OCI-LY7 (cell line): ENCODE results near the gene SLC13A3. TPM values are rescaled to one million over a fixed set of nuclear protein-coding genes. Genes with fewer than 3 reads are reported as not detected.

Experiments used
- BruUV-seq: library from RNA; stranded (reverse); fragments of 400-500 nt; replicated peaks from 2 replicates; lab custom pipeline; 2021; lab: Mats Ljungman, UMichigan
- CTCF ChIA-PET: fragments of 300-600 bp; sonication (Branson Sonifier 250); formaldehyde crosslinking; loops from one replicate; lab custom pipeline; 2022; ENCODE audit warnings: antibody characterized with exemption; ENCODE audit not compliant: unreplicated experiment; lab: Charles Lee
- POLR2A ChIA-PET: fragments of 300-600 bp; sonication (Branson Sonifier 250); formaldehyde crosslinking; loops from one replicate; lab custom pipeline; 2022; ENCODE audit warnings: antibody characterized with exemption; lab: Charles Lee
- DNase-seq: peaks from one replicate; pipeline ENCODE4 v3.0.0-alpha.2; 2015; ENCODE audit warnings: low spot score
- H2AFZ ChIP-seq: fragments of 200-600 bp; sonication (generic), shearing (Covaris generic); 2 replicates; pipeline ENCODE4 v1.6.1; 2014; ENCODE audit warnings: mild to moderate bottlenecking, antibody characterized with exemption, low read length, moderate library complexity
- H3K27ac ChIP-seq: fragments of 200-600 bp; sonication (generic); 2 replicates; pipeline ENCODE4 v1.5.1; 2014; ENCODE audit warnings: mixed run types, low read depth, mild to moderate bottlenecking, moderate library complexity, low read length, inconsistent platforms; ENCODE audit not compliant: poor library complexity, severe bottlenecking
- H3K36me3 ChIP-seq: fragments of 200-600 bp; sonication (generic); 2 replicates; pipeline ENCODE4 v1.6.1; 2014; ENCODE audit warnings: mild to moderate bottlenecking, antibody characterized with exemption, low read length, moderate library complexity, mixed read lengths; ENCODE audit not compliant: insufficient read depth
- H3K4me1 ChIP-seq: fragments of 200-600 bp; sonication (generic); 2 replicates; pipeline ENCODE4 v1.5.1; 2014; ENCODE audit warnings: mild to moderate bottlenecking, low read length; ENCODE audit not compliant: insufficient read depth, poor library complexity, severe bottlenecking
- H3K4me2 ChIP-seq: fragments of 200-600 bp; sonication (generic); 2 replicates; pipeline ENCODE4 v1.6.1; 2014; ENCODE audit warnings: mild to moderate bottlenecking, low read length
- H3K4me3 ChIP-seq: fragments of 200-600 bp; sonication (generic); 2 replicates; pipeline ENCODE4 v1.5.1; 2014; ENCODE audit warnings: mild to moderate bottlenecking, low read depth, low read length; ENCODE audit not compliant: poor library complexity, severe bottlenecking
- H3K79me2 ChIP-seq: fragments of 200-600 bp; sonication (generic); 2 replicates; pipeline ENCODE4 v1.6.1; 2016; ENCODE audit warnings: low read depth, mild to moderate bottlenecking, low read length, moderate library complexity, mixed read lengths; ENCODE audit not compliant: insufficient read depth
- H3K9me2 ChIP-seq: fragments of 200-600 bp; sonication (generic); 2 replicates; pipeline ENCODE4 v1.6.1; 2016; ENCODE audit warnings: mild to moderate bottlenecking, low read length, mixed read lengths; ENCODE audit not compliant: insufficient read depth
- H3K9me3 ChIP-seq: fragments of 200-600 bp; sonication (generic); 2 replicates; pipeline ENCODE4 v1.6.1; 2014; ENCODE audit warnings: mild to moderate bottlenecking, mixed run types, low read length, mixed read lengths
- H4K20me1 ChIP-seq: fragments of 200-600 bp; sonication (generic); 2 replicates; pipeline ENCODE4 v1.6.1; 2014; ENCODE audit warnings: mild to moderate bottlenecking, antibody characterized with exemption, low read length, moderate library complexity, mixed read lengths; ENCODE audit not compliant: insufficient read depth
- CTCF ChIP-seq: fragments of 200-600 bp; sonication (generic); conservative IDR thresholded peaks from 2 replicates; pipeline ENCODE4 v1.5.1; 2014; ENCODE audit warnings: mild to moderate bottlenecking, antibody characterized with exemption, low read length, moderate library complexity, mixed read lengths
- EZH2phosphoT487 ChIP-seq: fragments of 200-600 bp; sonication (generic); IDR thresholded peaks from 2 replicates; pipeline ENCODE4 v1.6.1; 2018; ENCODE audit warnings: low read depth, borderline replicate concordance, mild to moderate bottlenecking, mixed run types, antibody characterized with exemption, low read length, moderate library complexity, mixed read lengths
- intact Hi-C: fragments of 100-400 bp; cut with micrococcal nuclease; formaldehyde crosslinking; loops from one replicate; pipeline ENCODE4 v1.10.0; 2022; ENCODE audit not compliant: unreplicated experiment
- total RNA-seq, 2 experiments: library from RNA; depleted of rRNA in 1 of 2; stranded (reverse); fragments of >200 nt in 1 of 2; shearing (Covaris generic) in 1 of 2; gene quantifications; 2 replicates each; pipeline ENCODE4 v1.2.3, GENCODE V29; 2014 to 2022

The SLC13A3 gene
- total RNA-seq, 2 experiments from 2014 or later: not detected

GRCh38 chr20:46539113-46539512 is 112.1 kb downstream of the SLC13A3 start:
- DNase-seq: no peak
- Histone ChIP-seq H2AFZ (no peak overlapping the region), H3K9me3 (no peaks in the 10 kb centered on the region), H4K20me1 (no peaks in the 10 kb centered on the region), H3K9me2 (no peaks in the 10 kb centered on the region), H3K36me3 (no peaks in the 10 kb centered on the region), H3K4me3 (no peak overlapping the region), H3K4me1 (no peaks in the 10 kb centered on the region), H3K79me2 (no peaks in the 10 kb centered on the region), H3K4me2 (no peak overlapping the region), H3K27ac (no peak overlapping the region)
- intact Hi-C loops: no loop called here
- TF ChIP-seq EZH2phosphoT487: no peak
- no peak for TF ChIP-seq CTCF
- ChIA-PET CTCF (no interaction called here), POLR2A (interaction anchor here (0.6 kb wide), 1 partner anchor 1045 kb away, joined by 4 read pairs; no protein-coding TSS in a partner anchor)
- BruUV-seq: no TSS peak

GRCh38 chr20:46530640-46531039 is 120.6 kb downstream of the SLC13A3 start:
- no peaks in the 10 kb centered on the region for H4K20me1 ChIP-seq
- no peaks in the 10 kb centered on the region for H3K4me1 ChIP-seq
- no peak overlapping the region for H3K4me3 ChIP-seq
- H3K9me2 ChIP-seq: no peaks in the 10 kb centered on the region
- no peak overlapping the region for H3K27ac ChIP-seq
- no peaks in the 10 kb centered on the region for H3K36me3 ChIP-seq
- H3K4me2 ChIP-seq: no peak overlapping the region
- no peaks in the 10 kb centered on the region for H3K9me3 ChIP-seq
- no TSS peak for BruUV-seq
- H3K79me2 ChIP-seq: no peaks in the 10 kb centered on the region
- DNase-seq: no peak
- no peak for TF ChIP-seq EZH2phosphoT487
- TF ChIP-seq CTCF: no peak
- CTCF ChIA-PET: no interaction called here
- POLR2A ChIA-PET: no interaction called here
- no peak overlapping the region for H2AFZ ChIP-seq
- intact Hi-C loops: no loop called here

GRCh38 chr20:46523696-46524328 is 127.4 kb downstream of the SLC13A3 start:
- Histone ChIP-seq H3K9me2 (no peaks in the 10 kb centered on the region), H3K4me1 (no peaks in the 10 kb centered on the region), H3K36me3 (no peaks in the 10 kb centered on the region), H3K4me2 (no peak overlapping the region), H3K27ac (no peak overlapping the region), H3K79me2 (no peaks in the 10 kb centered on the region), H3K9me3 (no peaks in the 10 kb centered on the region), H4K20me1 (no peaks in the 10 kb centered on the region), H3K4me3 (no peak overlapping the region), H2AFZ (no peak overlapping the region)
- ChIA-PET CTCF (no interaction called here), POLR2A (no interaction called here)
- intact Hi-C loops: no loop called here
- no peak for DNase-seq
- BruUV-seq: no TSS peak
- TF ChIP-seq EZH2phosphoT487 (no peak), CTCF (no peak)
